ENCODE measurements around the gene BACH2. TPM values are rescaled to one million over a fixed set of nuclear protein-coding genes. Genes with fewer than 3 reads are reported as not detected.
A peak's percentile ranks its signal among the peaks of the same experiment; 100 is the strongest.

Gene BACH2
- total RNA-seq, 5 donors from 2014 or later (not counting 1 experiment from before 2014, with no cell fraction given): 81.9 to 196 (median 96.7) TPM

DNA sequence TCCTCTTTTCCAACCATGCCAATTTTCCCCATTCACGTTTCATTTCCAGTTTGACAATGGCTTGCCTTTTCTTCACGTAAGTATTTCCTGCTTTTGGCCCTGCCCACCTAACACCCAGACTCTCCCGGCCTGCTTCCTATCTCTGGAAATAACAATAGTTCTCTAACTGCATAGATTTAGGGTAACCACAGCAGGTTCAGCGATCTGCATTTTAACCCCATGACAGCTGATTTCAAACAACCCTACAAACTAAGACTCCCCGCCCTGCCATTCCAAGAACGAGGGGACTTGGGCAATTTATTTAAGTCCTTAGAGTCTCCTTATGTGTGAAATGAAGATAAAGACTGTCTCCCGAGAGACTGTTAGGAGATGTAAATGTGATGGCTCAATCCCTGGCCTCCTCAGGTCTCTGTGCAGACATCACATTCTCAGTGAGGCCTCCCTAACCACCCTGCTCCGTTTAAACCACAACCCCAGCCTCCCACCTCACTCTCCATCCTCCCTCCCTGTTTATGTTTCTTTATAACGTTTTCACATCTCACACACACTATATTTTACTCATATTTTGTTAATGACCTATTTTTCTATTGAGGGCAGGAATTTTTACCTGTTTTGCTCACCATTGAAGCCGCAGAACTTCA, 267.5 kb downstream of the BACH2 start:
- H3K36me3 ChIP-seq (ENCODE audit: control insufficient read depth in 2 of 2, extremely low read depth in 1 of 2, insufficient read depth in 1 of 2, low read length in 1 of 2): peaks cover 4 to 5% of the 10 kb centered on the region in 2 donors
- POLR2A ChIA-PET: interaction anchor here in 1 of 2 donors (0.6 kb wide), 1 partner anchor 43 kb away, joined by 4 read pairs; no protein-coding TSS in a partner anchor
- H3K27ac Mint-ChIP-seq: peak overlapping the region; percentile 50 to 58
- peaks cover 0 to 3% (median 0%) of the 10 kb centered on the region in 3 donors for H3K9me3 Mint-ChIP-seq
- no peaks in the 10 kb centered on the region for H3K27me3 ChIP-seq (replicated peaks in 1 of 2; ENCODE audit: control insufficient read depth in 2 of 2, extremely low read depth in 1 of 2, insufficient read depth in 2 of 2, low read length in 1 of 2)
- CTCF ChIA-PET: interaction anchor here (0.5 to 0.6 kb wide), 2 partner anchors 21 to 90 kb away, joined by 3 to 4 read pairs; no protein-coding TSS in a partner anchor
- no peak overlapping the region for H3K27ac ChIP-seq (ENCODE audit: low read length)
- 27% methylated on average over 1 of the region's 10 CpGs for WGBS (ENCODE audit: insufficient coverage)
- H3K9me3 ChIP-seq: no peaks in the 10 kb centered on the region
- H3K4me1 ChIP-seq (ENCODE audit: control insufficient read depth in 1 of 2, extremely low read depth in 1 of 2, insufficient read depth in 2 of 2, low read length in 2 of 2): peaks cover 14 to 22% of the 10 kb centered on the region in 2 experiments
- peaks cover 48% of the 10 kb centered on the region for H3K36me3 Mint-ChIP-seq
- peak in 1 of 4 experiments; percentile 34 for ATAC-seq (replicated peaks in 1 of 4)
- peak in 1 of 35 experiments; percentile 23 for DNase-seq
- peaks cover 77 to 85% (median 79%) of the 10 kb centered on the region in 3 donors for H3K4me1 Mint-ChIP-seq
- no peaks in the 10 kb centered on the region for H3K27me3 Mint-ChIP-seq
- H3K4me3 Mint-ChIP-seq: peak overlapping the region in 2 of 3 donors; percentile 5 to 52
- no peak overlapping the region for H3K4me3 ChIP-seq (ENCODE audit: control insufficient read depth in 1 of 2, extremely low read depth in 1 of 2, low read length in 1 of 2)

DNA sequence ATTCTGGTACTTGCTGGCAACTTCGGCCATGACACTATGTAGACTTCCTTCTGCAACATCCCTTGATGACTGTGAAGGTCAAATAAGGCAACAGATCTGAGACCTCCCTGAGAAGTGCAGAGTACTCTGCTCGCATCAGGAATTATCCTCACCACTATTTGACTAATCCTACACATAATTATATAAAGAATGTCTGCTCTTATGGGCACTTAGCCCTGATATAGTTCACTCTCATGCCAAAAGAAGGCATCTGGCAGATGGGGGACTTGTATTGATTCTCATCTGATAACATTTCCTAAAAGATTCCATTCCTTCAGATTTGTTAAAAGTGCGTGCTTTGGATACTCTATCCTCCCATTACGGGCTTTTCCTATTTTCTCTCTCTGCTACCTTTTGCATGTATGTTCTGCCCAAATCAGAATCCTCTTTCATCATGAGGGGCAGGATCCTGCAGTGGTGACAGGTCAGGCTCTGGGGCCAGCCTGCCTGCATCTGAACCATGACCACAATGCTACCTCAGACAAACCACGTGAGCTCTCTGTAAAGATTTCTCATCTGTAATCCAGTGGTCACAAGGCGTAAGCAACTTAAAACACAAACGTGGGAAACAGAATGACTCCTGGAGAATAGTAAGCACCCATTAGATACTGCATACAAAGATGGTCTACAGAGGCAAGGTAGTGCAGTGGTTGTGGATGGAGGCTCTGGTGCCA, 268.4 kb downstream of the BACH2 start:
- Mint-ChIP-seq H3K4me3 (peak overlapping the region in 1 of 3 donors; percentile 52), H3K4me1 (peaks cover 78 to 83% (median 82%) of the 10 kb centered on the region in 3 donors), H3K9me3 (peaks cover 0 to 3% (median 0%) of the 10 kb centered on the region in 3 donors), H3K27me3 (no peaks in the 10 kb centered on the region), H3K27ac (peak overlapping the region; percentile 37), H3K36me3 (peaks cover 50% of the 10 kb centered on the region)
- Histone ChIP-seq H3K4me3 (ENCODE audit: control insufficient read depth in 1 of 2, extremely low read depth in 1 of 2, low read length in 1 of 2) (no peak overlapping the region), H3K4me1 (ENCODE audit: control insufficient read depth in 1 of 2, extremely low read depth in 1 of 2, insufficient read depth in 2 of 2, low read length in 2 of 2) (peaks cover 9 to 22% of the 10 kb centered on the region in 2 experiments), H3K9me3 (no peaks in the 10 kb centered on the region), H3K27ac (ENCODE audit: low read length) (no peak overlapping the region), H3K36me3 (ENCODE audit: control insufficient read depth in 2 of 2, extremely low read depth in 1 of 2, insufficient read depth in 1 of 2, low read length in 1 of 2) (peaks cover 3 to 4% of the 10 kb centered on the region in 2 donors), H3K27me3 (replicated peaks in 1 of 2; ENCODE audit: control insufficient read depth in 2 of 2, extremely low read depth in 1 of 2, insufficient read depth in 2 of 2, low read length in 1 of 2) (no peaks in the 10 kb centered on the region)
- WGBS (ENCODE audit: insufficient coverage): 86% methylated on average over 4 of the region's 7 CpGs
- DNase-seq: no peak
- no peak for ATAC-seq (replicated peaks in 1 of 4)
- CTCF ChIA-PET: no interaction called here
- POLR2A ChIA-PET: interaction anchor here in 1 of 2 donors (0.6 kb wide), 1 partner anchor 42 kb away, joined by 4 read pairs; no protein-coding TSS in a partner anchor

DNA sequence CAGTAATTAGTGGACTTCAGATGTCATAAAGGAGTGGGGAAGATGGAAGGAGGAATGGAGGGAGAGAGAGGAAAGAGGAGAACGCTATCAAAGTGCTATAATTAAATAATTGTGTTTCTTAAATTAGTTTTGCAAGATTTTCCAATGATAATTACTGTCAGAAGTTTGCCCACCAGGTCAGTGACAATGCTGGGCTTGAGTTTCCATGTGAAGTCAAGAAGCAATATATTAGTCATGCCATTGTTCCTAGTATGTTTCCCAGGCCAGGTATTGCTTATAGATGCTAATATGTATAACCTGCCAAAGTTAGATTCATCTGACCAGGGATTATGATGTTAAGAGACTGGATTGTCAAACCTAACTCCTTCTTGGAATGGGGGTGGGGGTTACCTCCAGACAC, 270.4 kb downstream of the BACH2 start:
- CTCF ChIA-PET: no interaction called here
- Histone ChIP-seq H3K36me3 (ENCODE audit: control insufficient read depth in 2 of 2, extremely low read depth in 1 of 2, insufficient read depth in 1 of 2, low read length in 1 of 2) (peaks cover 3 to 4% of the 10 kb centered on the region in 2 donors), H3K9me3 (no peaks in the 10 kb centered on the region), H3K27me3 (replicated peaks in 1 of 2; ENCODE audit: control insufficient read depth in 2 of 2, extremely low read depth in 1 of 2, insufficient read depth in 2 of 2, low read length in 1 of 2) (no peaks in the 10 kb centered on the region), H3K4me3 (ENCODE audit: control insufficient read depth in 1 of 2, extremely low read depth in 1 of 2, low read length in 1 of 2) (no peak overlapping the region), H3K27ac (ENCODE audit: low read length) (no peak overlapping the region), H3K4me1 (ENCODE audit: control insufficient read depth in 1 of 2, extremely low read depth in 1 of 2, insufficient read depth in 2 of 2, low read length in 2 of 2) (peaks cover 9 to 22% of the 10 kb centered on the region in 2 experiments)
- peaks cover 49% of the 10 kb centered on the region for H3K36me3 Mint-ChIP-seq
- peak overlapping the region; percentile 71 to 74 for H3K27ac Mint-ChIP-seq
- no peak for ATAC-seq (replicated peaks in 1 of 4)
- POLR2A ChIA-PET: no interaction called here
- H3K27me3 Mint-ChIP-seq: no peaks in the 10 kb centered on the region
- H3K4me3 Mint-ChIP-seq: no peak overlapping the region
- WGBS (ENCODE audit: insufficient coverage): no CpG with 5 or more reads among the region's 1 CpG
- H3K9me3 Mint-ChIP-seq: no peaks in the 10 kb centered on the region
- DNase-seq: no peak
- peaks cover 81 to 91% (median 89%) of the 10 kb centered on the region in 3 donors for H3K4me1 Mint-ChIP-seq

DNA sequence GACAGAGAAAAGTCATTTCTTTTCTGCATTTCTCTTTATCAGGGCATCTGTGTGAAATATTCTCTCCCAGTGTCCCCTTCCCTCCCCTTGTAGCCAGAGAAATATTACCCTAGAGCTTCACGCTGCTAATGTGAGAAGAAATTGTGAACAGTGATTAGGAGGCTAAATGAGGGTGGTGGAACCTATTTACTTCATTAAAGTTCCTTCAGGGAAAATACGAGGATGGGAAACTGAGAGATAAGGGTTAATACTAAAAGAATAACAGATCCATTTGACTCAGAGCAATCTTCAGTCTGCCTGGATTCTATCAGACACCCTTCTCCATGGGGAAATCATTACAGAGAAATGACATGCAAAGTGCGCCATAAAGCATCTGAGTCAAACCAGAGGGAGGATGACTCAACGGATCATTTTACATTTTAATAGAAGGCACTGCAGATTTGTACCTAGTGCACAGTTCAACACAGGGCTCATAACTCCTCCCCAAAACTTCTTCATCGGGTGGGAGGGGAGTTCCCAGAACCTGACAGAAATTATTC, 271.1 kb downstream of the BACH2 start:
- POLR2A ChIA-PET: no interaction called here
- no peak overlapping the region for H3K4me3 Mint-ChIP-seq

DNA sequence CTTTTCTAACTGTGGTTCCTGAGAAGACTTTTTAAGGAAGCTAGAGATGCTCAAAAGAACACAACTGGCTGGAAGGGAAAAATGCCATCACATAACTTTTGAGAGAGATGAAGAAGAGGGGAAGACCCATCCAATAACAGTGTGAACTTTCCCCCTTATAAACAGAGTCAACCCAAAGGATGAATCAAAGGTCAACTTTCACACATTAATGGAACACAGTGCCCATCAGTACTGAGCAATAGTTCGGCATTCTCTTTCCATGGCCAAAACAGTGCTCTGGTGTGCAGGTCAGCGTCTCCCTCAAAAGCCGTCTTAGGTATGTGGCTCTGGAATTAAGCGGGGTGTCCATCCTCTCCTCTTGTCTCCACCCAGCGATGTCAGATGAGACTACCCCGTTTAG, 272.0 kb downstream of the BACH2 start:
- Mint-ChIP-seq H3K36me3 (peaks cover 55% of the 10 kb centered on the region), H3K9me3 (no peaks in the 10 kb centered on the region), H3K27me3 (no peaks in the 10 kb centered on the region), H3K27ac (no peak overlapping the region), H3K4me3 (no peak overlapping the region), H3K4me1 (peaks cover 79 to 91% (median 88%) of the 10 kb centered on the region in 3 donors)
- Histone ChIP-seq H3K4me1 (ENCODE audit: control insufficient read depth in 1 of 2, extremely low read depth in 1 of 2, insufficient read depth in 2 of 2, low read length in 2 of 2) (peaks cover 5 to 16% of the 10 kb centered on the region in 2 experiments), H3K27ac (ENCODE audit: low read length) (no peak overlapping the region), H3K36me3 (ENCODE audit: control insufficient read depth in 2 of 2, extremely low read depth in 1 of 2, insufficient read depth in 1 of 2, low read length in 1 of 2) (peaks cover 3 to 4% of the 10 kb centered on the region in 2 donors), H3K27me3 (replicated peaks in 1 of 2; ENCODE audit: control insufficient read depth in 2 of 2, extremely low read depth in 1 of 2, insufficient read depth in 2 of 2, low read length in 1 of 2) (no peaks in the 10 kb centered on the region), H3K9me3 (no peaks in the 10 kb centered on the region), H3K4me3 (ENCODE audit: control insufficient read depth in 1 of 2, extremely low read depth in 1 of 2, low read length in 1 of 2) (no peak overlapping the region)
- ChIA-PET CTCF (no interaction called here), POLR2A (no interaction called here)
- DNase-seq (no peak), ATAC-seq (replicated peaks in 1 of 4) (no peak)
- WGBS (ENCODE audit: insufficient coverage): 100% methylated on average over 4 of the region's 6 CpGs

More for the DNA sequence above, 271.1 kb downstream of the BACH2 start:
- no CpG with 5 or more reads among the region's 5 CpGs for WGBS (ENCODE audit: insufficient coverage)
- Histone ChIP-seq H3K4me1 (ENCODE audit: control insufficient read depth in 1 of 2, extremely low read depth in 1 of 2, insufficient read depth in 2 of 2, low read length in 2 of 2) (peaks cover 9 to 22% of the 10 kb centered on the region in 2 experiments), H3K27ac (ENCODE audit: low read length) (no peak overlapping the region), H3K4me3 (ENCODE audit: control insufficient read depth in 1 of 2, extremely low read depth in 1 of 2, low read length in 1 of 2) (no peak overlapping the region), H3K9me3 (no peaks in the 10 kb centered on the region), H3K27me3 (replicated peaks in 1 of 2; ENCODE audit: control insufficient read depth in 2 of 2, extremely low read depth in 1 of 2, insufficient read depth in 2 of 2, low read length in 1 of 2) (no peaks in the 10 kb centered on the region), H3K36me3 (ENCODE audit: control insufficient read depth in 2 of 2, extremely low read depth in 1 of 2, insufficient read depth in 1 of 2, low read length in 1 of 2) (peaks cover 3 to 4% of the 10 kb centered on the region in 2 donors)
- Mint-ChIP-seq H3K9me3 (no peaks in the 10 kb centered on the region), H3K4me1 (peaks cover 82 to 93% (median 88%) of the 10 kb centered on the region in 3 donors), H3K27me3 (no peaks in the 10 kb centered on the region), H3K36me3 (peaks cover 53% of the 10 kb centered on the region), H3K27ac (peak overlapping the region; percentile 71 to 74)
- peak; percentile 23 to 48 (median 42) for ATAC-seq (replicated peaks in 1 of 4)
- CTCF ChIA-PET: interaction anchor here in 1 of 2 donors (0.6 kb wide), 1 partner anchor 85 kb away, joined by 4 read pairs; no protein-coding TSS in a partner anchor
- peak in 1 of 35 experiments; percentile 24 for DNase-seq

DNA sequence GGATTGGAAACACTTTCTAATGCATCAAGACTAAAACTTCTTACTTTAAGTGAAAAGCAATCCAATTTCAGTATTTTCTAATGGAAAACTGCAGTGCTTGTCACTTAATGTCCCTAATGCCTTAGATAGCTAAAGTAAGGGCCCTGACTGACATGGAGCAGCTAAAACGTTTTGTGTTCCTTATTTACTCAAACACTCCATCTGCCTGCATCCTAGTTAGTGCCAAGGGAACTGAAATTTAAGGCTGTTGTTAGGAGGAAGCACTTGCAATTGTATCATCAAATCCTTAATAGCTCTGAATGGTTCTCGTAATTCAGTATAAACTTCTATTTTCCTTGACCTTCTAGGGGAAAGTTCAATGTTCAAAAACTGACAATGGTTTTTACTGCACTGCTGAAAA, 274.9 kb downstream of the BACH2 start:
- H3K4me1 Mint-ChIP-seq: peaks cover 71 to 82% (median 74%) of the 10 kb centered on the region in 3 donors
- H3K9me3 ChIP-seq: no peaks in the 10 kb centered on the region
- DNase-seq (no peak), ATAC-seq (replicated peaks in 1 of 4) (no peak)
- H3K27ac Mint-ChIP-seq: no peak overlapping the region
- H3K27me3 ChIP-seq (replicated peaks in 1 of 2; ENCODE audit: control insufficient read depth in 2 of 2, extremely low read depth in 1 of 2, insufficient read depth in 2 of 2, low read length in 1 of 2): no peaks in the 10 kb centered on the region
- peaks cover 58% of the 10 kb centered on the region for H3K36me3 Mint-ChIP-seq
- H3K27me3 Mint-ChIP-seq: no peaks in the 10 kb centered on the region
- H3K36me3 ChIP-seq (ENCODE audit: control insufficient read depth in 2 of 2, extremely low read depth in 1 of 2, insufficient read depth in 1 of 2, low read length in 1 of 2): peaks cover 8% of the 10 kb centered on the region in 2 donors
- H3K4me1 ChIP-seq (ENCODE audit: control insufficient read depth in 1 of 2, extremely low read depth in 1 of 2, insufficient read depth in 2 of 2, low read length in 2 of 2): no peaks in the 10 kb centered on the region
- H3K4me3 ChIP-seq (ENCODE audit: control insufficient read depth in 1 of 2, extremely low read depth in 1 of 2, low read length in 1 of 2): no peak overlapping the region
- no CpG with 5 or more reads among the region's 2 CpGs for WGBS (ENCODE audit: insufficient coverage)
- POLR2A ChIA-PET: interaction anchor here (0.6 to 0.7 kb wide), 2 partner anchors 117 to 336 kb away, joined by 6 read pairs; no protein-coding TSS in a partner anchor
- H3K4me3 Mint-ChIP-seq: no peak overlapping the region
- H3K9me3 Mint-ChIP-seq: no peaks in the 10 kb centered on the region
- CTCF ChIA-PET: no interaction called here
- no peak overlapping the region for H3K27ac ChIP-seq (ENCODE audit: low read length)
